ENCODE results near the gene SEMA6D. TPM values are rescaled to one million over a fixed set of nuclear protein-coding genes. Genes with fewer than 3 reads are reported as not detected.

SEMA6D gene
- polyA plus RNA-seq, 1 donor from 2014 or later: 108 TPM

GRCh38 chr15:47715856-47716445 lies 1.4 kb upstream of the SEMA6D start:
- Histone ChIP-seq H4K20me1 (ENCODE audit: insufficient read depth) (peaks cover 10% of the 10 kb centered on the region), H3F3A (ENCODE audit: insufficient read depth, low read length, poor library complexity, severe bottlenecking) (peaks cover 3% of the 10 kb centered on the region), H3K9me3 (ENCODE audit: low read length) (no peaks in the 10 kb centered on the region), H3K4me2 (ENCODE audit: low read length) (no peak overlapping the region), H3K27me3 (ENCODE audit: insufficient read depth, low read depth, low read length) (peaks cover 6% of the 10 kb centered on the region), H3K36me3 (ENCODE audit: insufficient read depth, low read length) (no peaks in the 10 kb centered on the region), H3K9ac (ENCODE audit: low read length) (no peak overlapping the region), H3K27ac (ENCODE audit: low read length) (no peak overlapping the region), H3K9me2 (ENCODE audit: insufficient read depth, low read length) (no peaks in the 10 kb centered on the region), H2AFZ (ENCODE audit: low read depth, low read length) (no peak overlapping the region), H3K79me2 (replicated peaks; ENCODE audit: insufficient read depth, low read length) (peaks cover 19% of the 10 kb centered on the region), H3K4me3 (ENCODE audit: low read length) (no peak overlapping the region)
- TF ChIP-seq SMC3 (conservative IDR thresholded peaks at IDR 0.05; ENCODE audit: poor library complexity): no peak
- TF ChIP-seq, protein P1, sequence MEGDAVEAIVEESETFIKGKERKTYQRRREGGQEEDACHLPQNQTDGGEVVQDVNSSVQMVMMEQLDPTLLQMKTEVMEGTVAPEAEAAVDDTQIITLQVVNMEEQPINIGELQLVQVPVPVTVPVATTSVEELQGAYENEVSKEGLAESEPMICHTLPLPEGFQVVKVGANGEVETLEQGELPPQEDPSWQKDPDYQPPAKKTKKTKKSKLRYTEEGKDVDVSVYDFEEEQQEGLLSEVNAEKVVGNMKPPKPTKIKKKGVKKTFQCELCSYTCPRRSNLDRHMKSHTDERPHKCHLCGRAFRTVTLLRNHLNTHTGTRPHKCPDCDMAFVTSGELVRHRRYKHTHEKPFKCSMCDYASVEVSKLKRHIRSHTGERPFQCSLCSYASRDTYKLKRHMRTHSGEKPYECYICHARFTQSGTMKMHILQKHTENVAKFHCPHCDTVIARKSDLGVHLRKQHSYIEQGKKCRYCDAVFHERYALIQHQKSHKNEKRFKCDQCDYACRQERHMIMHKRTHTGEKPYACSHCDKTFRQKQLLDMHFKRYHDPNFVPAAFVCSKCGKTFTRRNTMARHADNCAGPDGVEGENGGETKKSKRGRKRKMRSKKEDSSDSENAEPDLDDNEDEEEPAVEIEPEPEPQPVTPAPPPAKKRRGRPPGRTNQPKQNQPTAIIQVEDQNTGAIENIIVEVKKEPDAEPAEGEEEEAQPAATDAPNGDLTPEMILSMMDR (IDR thresholded peaks at IDR 0.05; ENCODE audit: poor library complexity, severe bottlenecking): no peak
- no peak for TF ChIP-seq TAF1 (IDR thresholded peaks at IDR 0.05; ENCODE audit: low read depth)
- TF ChIP-seq EP300 (conservative IDR thresholded peaks at IDR 0.05; ENCODE audit: poor library complexity, severe bottlenecking): no peak
- TF ChIP-seq MXI1 (conservative IDR thresholded peaks at IDR 0.05; ENCODE audit: poor library complexity, severe bottlenecking): no peak
- no peak for TF ChIP-seq POLR2AphosphoS5 (IDR thresholded peaks at IDR 0.05)
- no peak for TF ChIP-seq RAD21 (conservative IDR thresholded peaks at IDR 0.05)
- no peak for TF ChIP-seq EZH2 (IDR thresholded peaks at IDR 0.05; ENCODE audit: borderline replicate concordance, insufficient read depth, low read length, poor library complexity, severe bottlenecking)
- TF ChIP-seq REST (IDR thresholded peaks at IDR 0.05; ENCODE audit: borderline replicate concordance): no peak

GRCh38 chr15:47716516-47716915 lies 789 bp upstream of the SEMA6D start:
- H4K20me1 ChIP-seq (ENCODE audit: insufficient read depth): peaks cover 10% of the 10 kb centered on the region
- no peaks in the 10 kb centered on the region for H3K9me3 ChIP-seq (ENCODE audit: low read length)
- H3K27ac ChIP-seq (ENCODE audit: low read length): peak overlapping the region; percentile 61
- peak overlapping the region; percentile 81 for H3K4me3 ChIP-seq (ENCODE audit: low read length)
- no peaks in the 10 kb centered on the region for H3K9me2 ChIP-seq (ENCODE audit: insufficient read depth, low read length)
- peaks cover 6% of the 10 kb centered on the region for H3K27me3 ChIP-seq (ENCODE audit: insufficient read depth, low read depth, low read length)
- no peak for TF ChIP-seq REST (IDR thresholded peaks at IDR 0.05; ENCODE audit: borderline replicate concordance)
- TF ChIP-seq MXI1 (conservative IDR thresholded peaks at IDR 0.05; ENCODE audit: poor library complexity, severe bottlenecking): no peak
- TF ChIP-seq RAD21 (conservative IDR thresholded peaks at IDR 0.05): no peak
- TF ChIP-seq EZH2 (IDR thresholded peaks at IDR 0.05; ENCODE audit: borderline replicate concordance, insufficient read depth, low read length, poor library complexity, severe bottlenecking): no peak
- no peak for TF ChIP-seq TAF1 (IDR thresholded peaks at IDR 0.05; ENCODE audit: low read depth)
- TF ChIP-seq EP300 (conservative IDR thresholded peaks at IDR 0.05; ENCODE audit: poor library complexity, severe bottlenecking): no peak
- no peak for TF ChIP-seq POLR2AphosphoS5 (IDR thresholded peaks at IDR 0.05)
- TF ChIP-seq SMC3 (conservative IDR thresholded peaks at IDR 0.05; ENCODE audit: poor library complexity): no peak
- TF ChIP-seq, protein P1 (IDR thresholded peaks at IDR 0.05; ENCODE audit: poor library complexity, severe bottlenecking): no peak
- H3K4me2 ChIP-seq (ENCODE audit: low read length): peak overlapping the region; percentile 3
- H3K36me3 ChIP-seq (ENCODE audit: insufficient read depth, low read length): no peaks in the 10 kb centered on the region
- peaks cover 3% of the 10 kb centered on the region for H3F3A ChIP-seq (ENCODE audit: insufficient read depth, low read length, poor library complexity, severe bottlenecking)
- H3K9ac ChIP-seq (ENCODE audit: low read length): peak overlapping the region; percentile 70
- no peak overlapping the region for H2AFZ ChIP-seq (ENCODE audit: low read depth, low read length)
- peaks cover 19% of the 10 kb centered on the region for H3K79me2 ChIP-seq (replicated peaks; ENCODE audit: insufficient read depth, low read length)
